Measurements from ENCODE around the gene CELA3A.
"Not testable (repeated sequence)": the region's sequence is repeated elsewhere in the genome, so short reads cannot be mapped to it uniquely, and the experiment has no call there.

DNA sequence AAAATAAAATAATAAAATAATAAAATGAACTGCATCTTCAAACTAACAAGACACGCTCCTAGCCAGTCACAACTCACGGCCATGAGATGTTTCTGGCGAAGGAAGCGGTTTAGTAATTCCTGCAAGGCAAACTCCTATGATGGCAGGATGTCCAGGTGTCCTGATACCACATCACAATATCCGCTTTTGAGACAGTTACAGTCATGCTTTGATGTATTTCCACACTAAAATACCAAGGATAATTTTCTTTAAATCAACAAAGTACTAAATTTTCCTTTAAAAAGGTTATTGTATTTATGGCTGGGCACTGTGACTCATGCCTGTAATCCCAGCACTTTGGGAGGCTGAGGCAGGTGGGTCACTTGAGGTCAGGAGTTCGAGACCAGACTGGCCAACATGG, 34.2 kb upstream of the CELA3A start:
- TF ChIP-seq CTCF (conservative IDR thresholded peaks at IDR 0.05; ENCODE audit: low read length); EZH2phosphoT487 (IDR thresholded peaks at IDR 0.05; ENCODE audit: borderline replicate concordance): not testable (repeated sequence)

All from Loucy (cell line).